GM08714 (cell line): ENCODE measurements around the gene XPNPEP1.

ENCODE experiments used
- H3K4me3 ChIP-seq: fragments of 200-500 bp; sonication (Bioruptor generic); 2 replicates; pipeline ENCODE4 v1.5.1; 2014; ENCODE audit warnings: mild to moderate bottlenecking, low read length, inconsistent platforms
- ZNF274 ChIP-seq: IDR thresholded peaks from 2 replicates; pipeline ENCODE4 v1.6.1; 2012; ENCODE audit warnings: mild to moderate bottlenecking, low read depth, low read length

Gene XPNPEP1

DNA sequence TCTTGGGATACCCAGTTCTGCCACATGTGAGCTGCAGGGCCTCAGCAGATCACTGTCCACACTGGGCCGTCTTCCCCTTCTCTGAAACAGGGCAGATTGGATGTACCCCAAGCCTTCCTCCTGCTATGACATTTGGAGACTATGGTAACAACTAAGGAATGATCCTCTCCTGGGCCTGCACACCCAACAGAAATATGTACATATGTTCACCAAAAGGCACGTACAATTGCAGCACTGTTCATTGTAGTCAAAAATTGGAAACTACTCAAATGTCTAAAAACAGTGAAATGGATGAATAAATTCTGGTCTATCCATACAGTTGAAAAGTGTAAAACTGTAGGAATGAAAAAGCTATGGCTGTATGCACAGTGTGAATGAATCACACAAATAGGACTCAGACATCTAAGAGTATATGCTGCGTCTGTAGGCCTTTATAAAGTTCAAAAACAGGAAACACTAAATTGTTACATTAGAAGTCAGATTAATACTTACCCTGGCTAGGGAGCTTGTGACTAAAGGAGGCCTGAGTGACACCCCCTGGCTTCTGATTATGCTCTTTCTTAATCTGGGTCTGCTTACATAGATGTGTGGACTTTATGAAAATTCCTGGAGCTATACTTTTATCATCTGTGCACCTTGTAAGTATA is 16.1 kb upstream of the XPNPEP1 start:
- no peak for TF ChIP-seq ZNF274

DNA sequence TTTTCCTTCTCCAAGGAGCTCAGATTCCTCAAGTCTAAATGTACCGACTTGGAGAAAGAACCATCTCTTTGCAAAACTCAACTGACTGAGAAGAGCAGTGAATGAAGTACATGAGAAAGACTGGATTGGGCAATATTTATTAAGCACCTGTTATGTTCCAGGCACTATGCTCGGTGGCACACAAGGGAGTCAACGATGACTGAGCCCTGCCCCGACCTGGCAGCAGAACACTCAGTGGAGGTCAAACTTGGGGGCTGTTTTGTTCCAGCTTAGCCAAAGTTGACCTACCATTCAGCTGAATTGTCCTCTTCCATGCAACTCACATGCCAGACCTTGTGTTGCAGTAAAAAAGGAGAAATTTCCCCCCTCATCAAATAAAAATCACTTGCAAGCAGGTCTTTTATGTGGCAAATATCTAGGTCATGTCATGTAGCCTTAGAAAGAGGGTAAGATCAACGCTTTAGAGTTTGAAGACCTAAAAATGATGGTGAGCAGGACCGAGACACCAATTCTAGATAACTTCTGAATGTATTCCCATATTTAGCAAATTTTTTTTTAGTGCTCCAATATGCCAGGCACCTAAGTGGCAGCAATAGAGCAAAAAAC is 14.3 kb upstream of the XPNPEP1 start:
- H3K4me3 ChIP-seq: no peak overlapping the region
- TF ChIP-seq ZNF274: no peak

More for the DNA sequence above, 16.1 kb upstream of the XPNPEP1 start:
- no peak overlapping the region for H3K4me3 ChIP-seq

DNA sequence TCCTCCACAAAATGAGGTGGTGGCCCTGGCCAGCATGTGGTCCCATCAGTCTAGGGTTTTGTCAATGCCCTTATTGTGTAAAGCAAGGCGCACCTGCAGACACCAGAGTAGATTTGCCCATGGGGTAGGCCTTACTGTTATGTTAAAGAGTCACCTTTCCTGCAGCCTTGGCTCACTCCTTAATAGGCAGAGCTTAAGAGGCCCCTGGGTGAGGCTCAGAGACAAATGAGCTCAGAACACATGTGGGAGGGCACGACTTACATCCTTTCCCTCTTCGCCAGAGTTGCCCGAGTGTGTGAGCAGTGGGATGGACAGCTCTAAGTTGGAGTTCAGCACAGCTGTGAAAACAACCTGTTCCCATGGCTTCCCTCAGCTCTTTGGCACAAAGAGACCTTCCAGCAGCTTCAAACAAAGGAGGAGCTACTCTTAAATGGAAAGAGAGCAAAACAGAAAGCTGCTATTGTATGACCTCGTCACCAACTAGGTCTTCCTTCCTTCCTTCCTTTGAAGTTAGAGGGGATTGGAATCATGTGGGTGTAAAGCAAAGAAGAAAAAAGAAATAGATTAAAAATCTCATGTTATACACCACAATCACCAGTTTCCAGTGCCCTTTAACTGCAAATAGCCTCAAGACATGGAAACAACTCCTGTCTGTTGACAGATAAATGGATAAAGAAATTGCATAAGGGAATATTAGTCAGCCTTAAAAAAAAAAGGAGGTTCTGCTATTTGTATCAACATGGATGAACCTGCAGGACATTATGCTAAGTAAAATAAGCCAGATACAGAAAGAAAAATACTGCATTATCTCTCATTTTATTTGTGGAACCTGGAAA is 11.9 kb upstream of the XPNPEP1 start:
- no peak for TF ChIP-seq ZNF274
- H3K4me3 ChIP-seq: no peak overlapping the region

DNA sequence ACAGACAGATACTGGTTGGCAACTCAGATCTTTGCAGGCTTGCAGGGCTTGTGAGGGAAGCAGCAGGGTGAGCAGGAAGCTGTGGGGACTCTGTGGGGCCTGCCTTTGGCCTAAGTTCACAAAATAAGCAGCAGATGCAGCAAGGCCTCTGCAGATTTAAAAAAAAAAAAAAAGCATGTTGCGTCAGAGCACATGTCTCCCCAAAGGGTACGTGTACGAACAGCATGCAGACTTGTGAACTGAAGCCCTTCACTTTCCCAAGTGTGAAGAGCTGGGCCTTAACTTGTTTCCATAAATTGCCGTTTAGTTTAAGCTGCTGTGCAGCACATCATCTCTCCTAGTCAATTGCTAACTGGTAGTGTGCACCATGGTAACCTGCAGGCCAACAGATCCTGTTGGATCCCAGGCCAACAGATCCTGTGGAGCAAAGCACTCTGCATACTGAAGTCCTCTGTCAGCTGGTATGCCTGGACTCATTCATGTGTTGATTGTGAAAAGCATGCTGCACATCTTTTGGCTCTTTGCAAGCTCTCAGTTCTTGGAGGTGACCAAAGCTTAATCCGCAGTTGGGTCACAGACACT is 10.8 kb upstream of the XPNPEP1 start:
- H3K4me3 ChIP-seq: no peak overlapping the region
- no peak for TF ChIP-seq ZNF274

DNA sequence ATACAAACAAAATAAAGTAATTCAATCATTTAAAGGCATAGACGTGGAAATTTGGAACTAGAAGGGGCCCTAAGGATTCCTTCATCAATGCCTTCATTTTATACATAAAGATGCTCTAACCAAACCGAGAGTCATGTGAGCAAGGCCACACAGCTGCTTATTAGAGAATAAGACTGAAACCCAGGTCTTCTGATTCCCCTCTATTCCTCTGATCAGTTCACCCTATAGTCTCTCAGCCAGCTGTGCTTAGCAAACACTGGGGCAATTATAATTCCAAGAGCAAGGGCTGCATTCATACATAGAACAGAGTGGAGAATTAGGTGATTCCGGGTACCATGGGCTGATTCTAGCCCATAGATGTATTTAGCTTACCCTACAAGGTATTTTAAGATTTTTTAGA is 9.7 kb upstream of the XPNPEP1 start:
- no peak overlapping the region for H3K4me3 ChIP-seq
- TF ChIP-seq ZNF274: no peak

DNA sequence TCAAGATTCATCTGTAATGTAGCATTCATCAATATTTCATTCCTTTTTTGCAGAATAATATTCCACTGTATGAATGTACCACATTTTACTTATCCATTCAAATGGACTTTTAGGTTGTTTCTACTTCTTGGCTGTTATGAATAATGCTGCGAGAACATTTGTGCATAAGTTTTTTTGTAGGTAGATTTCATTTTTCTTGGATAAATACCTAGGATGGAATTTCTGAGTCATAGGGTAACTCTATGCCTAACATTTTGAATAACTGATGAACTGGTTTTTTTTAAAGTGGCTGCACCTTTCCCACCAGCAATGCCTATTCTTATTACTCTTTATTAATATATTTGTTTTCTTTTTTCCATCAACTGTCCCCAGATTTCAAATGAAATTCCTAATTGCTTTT is 9.1 kb upstream of the XPNPEP1 start:
- no peak for TF ChIP-seq ZNF274
- H3K4me3 ChIP-seq: no peak overlapping the region

DNA sequence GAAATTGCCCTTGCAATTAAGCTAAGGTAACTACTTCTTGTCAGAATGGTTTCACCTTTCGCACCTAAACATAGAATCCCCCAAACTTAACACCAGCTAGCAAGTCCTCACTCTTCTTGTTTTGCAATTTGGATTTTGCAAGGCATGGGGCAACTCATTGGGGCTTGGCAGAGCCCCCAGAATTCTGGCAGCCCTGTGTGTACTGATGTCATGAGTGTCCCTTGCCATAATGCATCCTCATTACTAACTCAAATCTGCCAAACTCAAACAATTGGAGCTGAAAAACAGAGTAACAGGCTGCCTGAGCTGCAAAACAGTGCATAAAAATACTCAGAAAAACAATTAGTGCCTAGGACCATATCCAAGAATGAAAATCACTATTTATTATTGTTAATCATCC is 7.9 kb upstream of the XPNPEP1 start:
- no peak overlapping the region for H3K4me3 ChIP-seq
- no peak for TF ChIP-seq ZNF274

DNA sequence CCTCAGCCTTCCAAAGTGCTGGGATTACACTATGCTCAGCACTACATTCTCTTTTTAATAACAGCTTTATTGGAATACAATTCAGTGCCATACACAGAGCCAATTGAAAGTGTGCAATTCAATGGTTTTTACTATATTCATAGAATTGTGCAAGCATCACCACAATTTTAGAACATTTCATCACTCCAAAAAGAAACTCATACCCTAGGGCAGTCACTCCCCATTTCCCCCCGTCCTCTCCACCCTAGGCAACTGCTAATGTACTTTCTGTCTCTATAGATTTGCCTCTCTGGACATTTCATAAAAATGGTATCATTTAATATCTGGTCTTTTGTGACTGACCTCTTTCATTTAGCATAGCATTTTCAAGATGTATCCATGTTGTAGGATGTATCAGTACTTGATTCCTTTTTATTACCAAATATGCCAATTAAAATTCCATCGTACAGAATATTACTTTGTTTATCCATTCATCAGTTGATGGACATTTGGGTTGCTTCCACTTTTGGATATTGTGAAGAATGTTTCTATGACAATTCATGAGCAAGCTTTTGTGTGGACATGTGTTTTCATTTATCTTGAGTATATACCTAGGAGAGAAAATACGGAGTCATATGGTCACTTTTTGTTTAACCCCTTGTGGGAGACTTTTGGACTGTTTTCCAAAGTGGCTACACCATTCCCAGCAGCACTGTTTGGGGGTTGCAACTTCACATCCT is 6.3 kb upstream of the XPNPEP1 start:
- no peak for TF ChIP-seq ZNF274

DNA sequence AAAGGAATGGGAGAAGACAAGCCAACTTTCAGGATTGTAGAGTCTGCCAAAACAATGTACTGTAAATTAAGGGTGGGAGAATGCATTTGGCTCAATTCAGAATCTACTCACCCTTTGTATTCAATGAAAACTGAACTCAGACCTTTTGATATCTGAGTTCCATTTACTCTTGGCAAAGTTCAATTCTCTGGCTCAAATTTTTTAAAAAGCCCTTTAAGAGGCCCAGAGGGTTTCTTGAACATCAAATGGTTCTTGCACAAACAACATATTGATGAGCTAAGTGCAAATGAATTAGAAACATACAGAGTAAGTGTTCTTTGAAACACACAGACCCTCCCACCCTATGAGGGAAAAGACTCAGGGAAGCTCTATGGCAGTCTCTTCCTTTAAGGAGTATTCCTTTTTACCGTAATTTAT is 5.2 kb upstream of the XPNPEP1 start:
- TF ChIP-seq ZNF274: no peak

More for the DNA sequence above, 6.3 kb upstream of the XPNPEP1 start:
- H3K4me3 ChIP-seq: no peak overlapping the region

DNA sequence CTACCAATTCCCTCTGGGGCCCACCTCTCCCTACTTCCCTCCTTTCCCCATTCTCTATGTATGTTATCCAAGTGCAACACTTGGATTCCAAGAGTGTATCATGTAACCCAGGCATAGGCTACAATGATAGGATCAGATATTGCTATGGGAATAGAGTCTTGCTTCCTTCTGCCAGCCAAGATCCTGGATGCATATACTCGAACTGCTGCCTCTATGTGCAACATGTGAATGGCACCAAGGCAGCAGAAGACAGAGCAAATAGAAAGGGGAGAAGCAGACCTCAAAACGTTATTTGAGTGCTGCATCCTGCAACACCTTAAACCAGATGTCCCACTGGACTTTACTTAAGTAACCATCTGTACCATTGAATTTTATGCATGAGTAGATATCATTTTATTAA is 3.5 kb upstream of the XPNPEP1 start:
- no peak overlapping the region for H3K4me3 ChIP-seq
- TF ChIP-seq ZNF274: no peak

More for the DNA sequence above, 5.2 kb upstream of the XPNPEP1 start:
- no peak overlapping the region for H3K4me3 ChIP-seq

DNA sequence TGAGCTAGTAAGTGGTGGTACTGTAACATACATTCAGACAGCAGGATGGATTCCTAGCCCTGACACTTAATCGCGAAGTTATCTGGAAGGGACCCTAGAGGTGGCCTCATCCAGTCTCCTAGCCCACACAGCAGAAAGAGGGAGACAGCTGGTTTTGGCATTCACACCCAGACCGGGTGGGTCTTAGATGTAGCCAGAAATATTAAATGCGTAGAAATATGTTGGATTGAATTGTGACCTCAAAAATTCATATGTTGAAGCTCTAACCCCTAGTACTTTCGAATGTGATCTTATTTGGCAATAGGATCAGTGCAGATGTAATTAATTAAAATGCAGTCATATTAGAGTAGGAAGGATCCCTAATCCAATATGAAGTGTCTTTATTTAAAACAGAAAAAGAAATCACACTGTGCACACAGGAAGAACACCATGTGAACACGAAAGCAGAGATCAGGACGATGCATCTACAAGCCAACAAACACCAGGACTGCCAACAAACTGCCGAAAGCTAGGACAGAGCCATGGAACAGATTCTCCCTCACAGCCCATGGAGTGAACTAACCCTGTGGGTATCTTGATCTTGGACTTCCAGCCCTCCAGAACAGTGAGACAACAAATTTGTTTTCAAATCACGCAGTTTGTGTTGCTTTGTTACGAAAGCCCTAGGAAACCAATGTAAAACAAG is 2.9 kb upstream of the XPNPEP1 start:
- TF ChIP-seq ZNF274: no peak
- H3K4me3 ChIP-seq: no peak overlapping the region

DNA sequence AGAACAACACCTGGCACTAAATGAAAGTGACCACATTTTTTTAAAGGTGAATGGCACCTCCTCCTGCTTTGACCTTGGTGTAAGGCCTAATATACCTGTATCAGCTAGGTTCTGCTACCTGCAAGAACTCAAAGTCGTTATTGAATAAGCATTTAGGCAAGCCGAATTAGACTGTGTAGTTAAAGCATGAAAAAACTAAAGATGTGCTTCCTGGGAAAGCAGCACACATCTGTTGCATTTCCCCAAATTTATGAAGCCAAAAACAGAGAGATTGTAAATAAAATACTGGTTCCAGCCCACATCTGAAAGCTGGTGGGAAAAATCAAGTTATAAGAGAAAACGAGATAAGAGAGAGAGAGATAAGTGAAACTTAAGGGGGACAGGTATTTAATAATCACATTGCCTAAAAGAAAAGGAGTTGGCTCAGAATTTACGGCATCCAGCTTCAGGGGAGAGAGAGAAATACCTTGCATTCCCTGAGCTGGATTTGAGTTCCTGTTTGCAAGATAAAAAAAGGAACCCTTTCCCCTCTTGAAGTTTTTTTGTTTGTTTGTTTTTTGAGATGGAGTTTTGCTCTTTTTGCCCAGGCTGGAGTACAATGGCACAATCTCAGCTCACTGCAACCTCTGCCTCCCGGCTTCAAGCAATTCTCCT is 1.8 kb upstream of the XPNPEP1 start:
- no peak overlapping the region for H3K4me3 ChIP-seq
- no peak for TF ChIP-seq ZNF274

DNA sequence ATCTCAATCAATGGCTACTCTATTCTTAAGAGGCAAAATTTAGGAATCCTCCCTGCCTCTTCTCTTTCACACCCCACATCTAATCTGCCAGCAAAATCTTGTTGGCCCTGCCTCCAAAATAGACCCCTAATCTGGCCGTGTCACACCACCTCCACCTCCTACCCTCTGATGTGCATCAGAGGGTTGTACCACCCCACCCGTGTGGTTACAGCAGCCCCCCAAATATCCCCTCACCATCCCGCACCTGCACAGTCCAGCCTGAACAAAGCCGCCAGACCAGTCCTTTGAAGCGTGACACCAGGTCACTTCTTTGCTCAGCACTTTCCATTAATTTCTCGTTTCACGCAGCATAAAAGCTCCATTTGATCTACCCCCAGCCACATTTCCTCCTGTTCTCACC is 776 bp upstream of the XPNPEP1 start:
- no peak for TF ChIP-seq ZNF274
- no peak overlapping the region; the same call in 1 of the 2 replicates for H3K4me3 ChIP-seq
